ENCODE data around the gene RNF13.
"Not testable (repeated sequence)": the region's sequence is repeated elsewhere in the genome, so short reads cannot be mapped to it uniquely, and the experiment has no call there.

Gene RNF13

DNA sequence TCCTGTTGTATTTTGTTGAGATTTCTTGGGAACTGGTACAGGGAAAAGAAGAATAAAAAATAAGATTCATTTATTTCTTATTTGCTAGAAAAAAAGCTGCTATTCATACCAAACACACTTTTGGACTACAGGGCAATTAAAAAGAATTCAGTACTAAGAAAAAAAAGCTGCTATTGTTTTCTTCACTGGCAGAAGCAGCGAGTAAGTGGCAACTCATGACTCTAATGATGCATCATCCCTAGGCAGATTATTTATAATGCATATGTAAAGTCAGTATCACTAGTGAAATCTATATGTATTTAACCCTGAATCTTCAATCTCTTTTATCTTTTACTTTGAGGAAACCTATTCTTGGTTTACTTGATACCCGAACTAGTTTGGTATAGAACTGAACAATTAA is 142.4 kb downstream of the RNF13 start:
- no peak for DNase-seq (ENCODE audit: low read depth, low spot score)

DNA sequence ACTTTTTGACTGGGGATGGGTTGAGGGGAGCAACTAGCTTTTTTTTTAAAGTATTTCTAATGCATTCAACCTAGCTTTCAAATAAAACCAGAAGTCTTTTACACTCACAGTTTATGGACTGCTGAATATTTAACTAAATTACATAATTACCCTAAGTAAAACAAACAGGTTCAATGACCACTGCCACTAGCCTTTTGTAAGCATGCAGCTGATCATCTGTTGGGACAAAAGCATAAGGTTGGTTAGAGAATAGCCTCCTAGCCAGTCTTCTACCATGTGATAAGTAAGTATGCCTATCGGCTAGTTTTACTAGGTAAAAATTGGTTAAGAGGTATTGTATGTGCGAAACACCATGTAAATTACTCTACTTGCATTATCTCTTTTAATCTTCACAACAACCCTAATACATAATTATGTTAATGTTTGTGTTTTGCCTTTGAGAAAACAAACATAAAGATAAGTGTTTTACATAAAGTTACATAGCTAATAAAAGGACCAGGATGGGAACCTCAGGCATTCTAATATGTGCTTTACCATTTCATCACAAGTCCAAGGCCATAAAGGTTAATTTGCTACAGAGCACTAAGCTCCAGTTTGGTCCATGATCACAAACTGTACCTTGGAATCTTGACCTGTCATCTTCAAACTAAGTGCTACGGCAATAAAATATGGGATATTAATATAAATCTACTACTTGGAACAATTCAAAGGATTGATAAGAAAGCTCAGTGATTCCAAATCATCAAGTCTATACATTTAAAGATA is 144.5 kb downstream of the RNF13 start:
- no peak for DNase-seq (ENCODE audit: low read depth, low spot score)

DNA sequence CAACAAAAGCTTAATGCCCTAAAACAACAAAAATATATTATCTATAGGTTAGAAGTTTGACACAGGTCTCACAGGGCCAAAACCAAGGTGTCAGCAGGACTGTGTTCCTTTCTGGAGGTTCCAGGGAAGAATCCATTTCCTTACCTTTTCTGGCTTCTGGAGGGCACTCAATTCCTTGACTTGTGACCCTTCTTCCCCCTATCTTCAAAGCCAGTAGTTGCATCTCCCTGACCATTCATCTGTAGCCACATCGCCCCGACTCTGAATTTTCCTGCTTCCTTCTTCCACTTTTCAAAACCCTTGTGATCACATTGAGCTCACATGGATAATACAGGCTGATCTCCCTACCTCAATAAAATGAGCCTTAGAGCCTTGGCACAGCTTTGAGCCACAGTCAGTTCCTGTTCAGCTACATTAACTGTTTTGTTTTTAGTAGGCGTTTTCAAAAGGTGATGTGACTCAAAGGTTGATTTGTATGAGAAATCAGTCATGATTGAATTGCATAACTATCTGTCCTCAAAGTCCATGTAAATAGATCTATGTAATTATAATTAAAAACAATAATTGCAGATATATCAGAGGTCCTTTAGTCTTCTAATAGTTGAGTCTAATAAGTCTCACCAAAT is 145.3 kb downstream of the RNF13 start:
- no peak for DNase-seq (ENCODE audit: low read depth, low spot score)

DNA sequence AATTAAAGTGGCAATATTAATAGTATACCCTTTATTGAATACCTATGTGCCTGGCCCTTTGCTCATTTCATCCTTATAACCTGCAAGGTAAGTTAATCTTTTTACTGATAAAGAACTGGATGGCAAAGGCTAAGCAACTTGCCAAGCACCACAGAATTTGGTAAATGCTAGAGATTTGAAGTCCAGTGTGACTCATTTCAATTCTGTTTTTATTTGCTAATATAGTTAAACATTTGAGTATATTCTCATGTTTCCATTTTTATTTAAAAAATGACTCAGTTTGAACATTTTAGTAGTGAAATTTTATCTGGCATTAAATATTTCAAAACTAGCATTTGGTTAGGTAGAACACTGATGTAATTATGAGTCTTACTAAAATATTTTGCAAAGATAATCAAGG is 146.4 kb downstream of the RNF13 start:
- no peak for DNase-seq (ENCODE audit: low read depth, low spot score)

DNA sequence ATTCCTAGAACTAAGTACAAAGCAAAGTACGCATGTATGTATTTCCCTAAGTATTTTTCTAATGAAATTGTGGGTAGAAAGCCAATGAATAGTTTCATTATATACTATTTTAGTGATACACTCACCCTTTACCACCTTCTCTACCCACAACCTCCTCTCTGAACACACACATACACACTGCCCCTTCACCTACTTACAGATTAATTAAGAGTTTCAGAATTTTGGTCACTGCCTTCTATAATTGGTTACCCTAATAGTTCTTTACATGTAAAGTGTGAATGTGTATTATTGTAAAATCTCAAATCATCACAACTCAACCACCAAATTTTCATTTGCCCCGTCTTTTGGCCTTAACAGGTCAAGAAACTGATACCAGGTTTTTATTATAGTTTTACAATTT is 150.5 kb downstream of the RNF13 start:
- DNase-seq (ENCODE audit: low read depth, low spot score) = no peak

DNA sequence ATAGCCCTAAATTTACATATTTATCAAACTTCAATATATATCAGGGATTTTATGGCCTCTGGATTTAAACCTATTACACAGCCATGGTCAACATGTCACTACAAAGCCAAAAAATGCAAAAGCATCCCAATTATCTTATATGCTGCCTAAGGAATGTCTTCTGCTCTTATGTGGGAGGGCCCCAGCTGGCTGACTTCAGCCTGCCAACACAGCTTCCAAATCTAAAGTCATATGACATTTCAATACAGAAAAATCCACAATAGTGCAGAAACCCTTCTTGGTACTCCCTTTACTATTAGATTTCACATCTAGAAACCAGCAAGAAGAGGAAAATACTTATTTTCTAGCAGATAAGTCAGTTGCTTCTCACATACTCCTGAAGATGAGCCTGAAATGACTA is 151.3 kb downstream of the RNF13 start:
- DNase-seq (ENCODE audit: low read depth, low spot score) = no peak

DNA sequence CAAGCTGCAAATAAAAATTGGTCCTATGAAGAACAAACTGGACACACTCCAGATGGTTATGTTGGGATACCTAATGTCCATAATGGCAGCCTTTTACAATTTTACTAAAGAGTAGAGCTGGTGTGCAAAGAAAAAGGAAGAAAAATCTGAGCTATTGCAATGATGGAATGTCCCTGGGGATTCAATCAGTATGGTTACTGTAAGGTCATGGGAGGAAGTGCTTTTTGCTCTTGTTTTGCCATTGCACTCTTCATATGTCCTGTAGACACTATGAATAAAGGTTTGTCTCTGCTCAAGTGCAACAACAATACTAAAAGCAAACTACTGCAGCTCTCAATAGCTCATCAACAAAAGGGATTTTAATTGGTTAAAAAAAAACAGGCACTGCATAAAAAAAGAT is 152.3 kb downstream of the RNF13 start:
- no peak for DNase-seq (ENCODE audit: low read depth, low spot score)

DNA sequence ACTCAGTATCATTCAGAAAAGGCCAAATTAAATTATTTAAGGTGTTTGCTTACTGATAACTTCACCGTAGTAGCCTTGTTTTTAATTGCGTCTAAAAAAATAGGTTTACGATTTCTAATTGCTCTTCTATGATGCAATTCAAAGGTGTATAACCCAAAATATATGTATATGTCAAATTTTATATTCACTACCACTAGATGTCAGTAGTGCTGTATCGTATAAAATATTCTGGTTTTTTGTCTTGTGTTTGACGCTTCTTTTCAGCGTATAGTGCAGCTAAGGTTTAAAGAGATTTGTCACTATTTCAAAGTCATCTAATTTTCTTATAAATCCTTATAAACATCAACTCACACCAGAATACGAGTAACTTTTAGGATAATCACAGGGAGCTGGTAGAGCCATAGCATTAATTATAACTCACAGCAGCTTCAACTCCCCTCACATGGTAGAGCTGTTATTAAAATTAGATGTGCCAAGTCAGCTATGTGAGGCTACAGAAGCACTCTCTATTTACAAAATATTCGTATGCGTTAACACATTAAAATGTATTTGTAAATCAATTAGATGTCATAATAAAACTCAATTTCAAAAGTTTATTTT is 154.2 kb downstream of the RNF13 start:
- peak; percentile 22 for DNase-seq (ENCODE audit: low read depth, low spot score)

DNA sequence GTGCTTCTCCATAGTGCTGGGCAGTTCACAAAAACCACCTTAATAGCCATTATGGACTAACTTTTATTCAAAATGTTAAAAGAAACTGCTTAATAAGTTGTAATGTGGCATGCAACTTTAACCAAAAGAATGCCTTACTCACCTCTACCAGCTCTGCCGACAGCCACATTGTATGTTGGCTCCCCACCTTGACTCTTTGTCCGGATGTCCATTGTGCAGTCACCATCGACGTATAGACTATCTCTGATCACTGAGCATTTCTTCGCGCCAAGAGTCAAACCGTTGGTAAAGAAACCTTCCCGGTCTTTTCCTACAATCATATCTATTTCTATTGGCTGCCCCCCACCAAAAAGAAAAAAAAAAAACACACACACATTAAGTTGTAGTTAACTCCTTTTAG is 155.2 kb downstream of the RNF13 start:
- no peak for DNase-seq (ENCODE audit: low read depth, low spot score)

DNA sequence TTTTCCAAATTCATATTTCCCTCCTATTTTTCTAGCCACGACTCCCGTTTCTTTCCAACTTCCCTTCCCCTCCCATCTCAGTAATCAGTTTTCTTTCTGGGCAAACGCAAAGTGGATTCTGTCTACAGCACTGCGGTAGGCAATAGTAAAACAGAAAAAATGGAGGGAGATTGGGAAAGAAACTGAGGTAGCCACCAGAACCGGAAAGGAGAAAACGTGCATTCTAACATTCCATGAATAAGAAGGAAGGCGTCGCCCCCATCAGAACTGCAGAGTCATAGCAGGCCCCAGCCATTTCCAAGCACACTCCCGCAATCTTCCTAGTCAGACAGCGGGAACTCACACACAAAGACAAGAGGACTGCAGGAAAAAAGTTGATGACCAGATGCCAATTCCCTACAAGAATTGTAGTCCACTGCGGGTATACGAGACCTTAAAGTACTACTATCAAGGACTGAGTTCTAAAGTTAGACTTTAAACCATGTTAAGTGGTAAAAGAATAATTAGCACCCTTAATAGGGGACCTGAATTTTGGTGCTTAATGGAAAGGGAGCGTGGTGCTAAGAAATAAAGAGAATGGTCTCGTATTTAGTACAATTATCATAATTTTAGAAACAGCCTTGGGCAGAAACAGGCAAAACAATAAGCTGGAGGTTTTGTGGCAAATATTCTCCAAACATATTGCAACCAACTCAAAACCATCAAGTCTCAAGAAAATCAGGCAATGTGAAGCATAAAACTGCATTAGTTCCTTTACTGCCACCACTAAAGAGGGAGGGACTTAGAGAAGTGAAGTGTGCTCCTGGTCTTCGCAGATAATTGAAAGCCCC is 156.3 kb downstream of the RNF13 start:
- DNase-seq (ENCODE audit: low read depth, low spot score) = no peak

DNA sequence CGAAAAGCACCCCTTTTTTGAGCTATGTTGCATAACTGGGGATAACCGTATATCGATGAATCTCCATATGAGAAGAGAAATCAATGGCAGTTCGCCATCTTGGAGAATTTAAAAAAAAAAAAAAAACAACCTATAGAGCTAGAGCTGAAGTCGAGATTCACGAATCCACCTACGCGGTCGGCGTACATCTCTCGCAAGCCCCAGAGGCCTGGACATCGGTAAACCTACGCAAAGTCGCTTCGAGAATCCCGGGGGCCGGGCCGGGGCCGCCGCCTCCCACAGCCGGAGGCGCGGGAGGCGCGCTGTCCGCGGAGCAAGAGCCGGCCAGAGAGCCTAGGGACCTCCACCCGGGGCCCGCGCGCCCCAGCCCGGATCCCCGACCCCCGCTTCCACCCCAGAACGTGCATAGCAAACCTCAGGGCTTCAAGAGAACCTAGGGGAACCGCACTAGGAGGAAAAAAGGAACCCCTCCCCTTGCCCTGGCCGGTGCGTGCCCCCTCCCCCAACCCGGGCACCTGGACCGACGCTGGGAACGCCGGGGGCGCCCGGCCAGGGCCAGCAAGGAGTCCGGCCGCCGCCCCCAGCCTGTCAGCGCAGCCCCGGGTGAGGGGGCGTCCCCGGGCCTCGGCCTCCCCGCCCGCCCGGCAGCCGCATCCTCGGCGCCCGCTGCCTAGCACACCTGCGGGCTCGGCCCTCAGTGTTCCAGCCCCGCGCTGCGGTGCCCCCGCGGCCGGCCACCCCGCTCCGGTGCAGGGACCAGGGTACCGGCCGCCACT is 157.1 kb downstream of the RNF13 start:
- DNase-seq (ENCODE audit: low read depth, low spot score) = peak; percentile 55

DNA sequence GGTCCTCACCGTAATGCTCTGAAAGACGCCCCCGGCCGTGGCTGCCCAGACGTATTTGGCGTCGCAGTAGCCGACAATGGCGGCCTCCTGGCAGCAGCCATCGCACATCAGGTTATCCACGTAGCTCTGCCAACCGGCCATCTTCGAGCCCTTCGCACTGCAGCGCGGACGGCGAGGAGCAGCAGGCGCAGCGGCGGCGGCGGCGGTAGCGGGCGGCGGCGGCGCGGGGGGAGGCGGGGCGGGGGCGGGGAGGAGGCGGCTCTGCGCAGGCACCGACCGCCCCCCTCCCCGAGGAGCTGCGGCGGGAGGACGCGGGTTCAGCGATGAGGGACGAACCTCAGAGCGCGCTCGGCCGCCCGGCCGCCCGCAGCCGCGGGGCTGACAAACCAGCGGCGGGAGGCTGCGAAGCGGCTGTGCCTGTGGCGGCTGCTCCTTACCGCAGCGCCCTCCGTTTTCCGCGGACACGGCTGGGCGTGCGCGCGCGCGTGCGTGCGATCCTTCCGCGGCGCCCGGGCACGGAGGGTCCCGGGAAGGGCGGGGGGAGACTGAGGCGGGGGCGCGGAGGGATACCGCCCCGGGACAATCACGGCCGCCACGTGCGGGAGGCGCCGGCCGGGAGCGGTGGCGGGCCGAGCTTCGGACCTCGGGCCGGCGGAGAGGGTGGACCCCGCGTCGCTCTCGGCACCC is 157.8 kb downstream of the RNF13 start, which contains the start of gene PFN2:
PFN2 (minus strand) TSS at position 180 of the 687 bp plus-strand sequence; CDS start at position 141, 39 bp downstream.
- DNase-seq (ENCODE audit: low read depth, low spot score) = peak; percentile 47

DNA sequence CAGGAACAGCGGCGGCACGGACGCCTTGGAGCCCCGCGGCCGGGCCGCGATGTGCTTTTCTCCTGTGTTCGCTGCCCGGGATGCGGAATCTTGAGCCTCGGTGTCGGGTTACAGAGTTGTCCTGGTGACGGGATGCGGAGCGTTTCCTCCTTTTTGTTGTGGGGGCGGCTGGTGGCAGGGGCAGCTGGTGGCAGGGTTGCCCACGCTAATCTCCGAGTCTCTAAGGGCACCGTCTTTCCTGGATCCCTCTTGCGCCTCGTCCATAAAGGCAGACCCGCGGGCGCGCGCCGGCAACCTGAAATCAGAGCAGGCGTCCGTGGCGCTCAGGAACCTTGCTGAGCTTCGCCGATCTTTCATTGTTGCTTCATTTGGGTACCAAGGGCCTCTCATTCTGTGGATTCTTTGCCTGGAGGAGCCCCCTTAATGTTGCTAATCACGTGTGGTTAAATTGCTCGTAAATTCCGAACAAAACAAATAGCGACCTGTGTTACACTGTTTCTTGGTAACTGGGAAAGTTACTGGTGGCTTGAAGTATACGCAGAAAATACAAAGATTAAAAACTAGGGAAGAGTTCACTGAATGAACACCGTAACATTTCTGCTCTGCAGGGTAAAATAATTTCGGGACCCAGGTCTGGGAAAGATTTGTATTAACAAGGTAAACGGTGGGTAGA is 158.5 kb downstream of the RNF13 start:
- peak; percentile 48 for DNase-seq (ENCODE audit: low read depth, low spot score)

DNA sequence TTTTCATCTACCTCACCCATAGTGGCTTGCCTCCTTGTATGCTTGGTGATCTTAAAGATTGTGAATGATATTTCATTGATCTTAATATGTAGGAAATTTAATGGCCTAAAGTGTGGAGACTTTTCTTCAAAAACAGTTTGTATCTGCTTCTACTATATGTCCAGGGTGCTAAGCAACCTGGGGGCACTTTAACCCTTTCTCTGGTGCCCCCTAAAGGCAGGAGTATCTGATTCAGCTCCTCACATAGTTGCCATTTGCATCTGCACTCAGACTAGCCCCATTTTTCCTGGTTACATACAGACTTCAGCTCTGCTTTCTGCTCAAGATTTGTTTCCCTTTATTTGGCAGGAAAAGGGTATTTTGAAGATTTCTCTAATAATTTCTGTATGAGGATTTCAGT is 162.9 kb downstream of the RNF13 start:
- no peak for DNase-seq (ENCODE audit: low read depth, low spot score)

DNA sequence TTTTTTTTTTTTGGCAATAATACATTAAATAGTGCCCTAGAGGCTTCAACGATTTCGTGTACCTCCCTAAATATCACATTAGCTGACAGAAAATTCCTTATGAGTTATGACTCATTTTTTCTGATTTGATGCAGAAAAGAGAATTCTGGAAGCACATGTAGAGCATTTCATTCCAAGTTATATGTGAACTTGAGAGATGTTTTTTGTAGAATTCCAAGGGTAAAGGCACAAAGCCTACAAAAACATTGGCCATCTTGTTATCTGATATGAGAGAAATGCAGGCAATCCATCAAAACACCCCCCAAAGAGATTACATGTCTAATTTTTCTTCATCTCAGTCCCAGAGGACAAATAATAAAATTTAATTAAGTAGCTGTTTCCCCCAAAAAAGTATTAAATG is 164.4 kb downstream of the RNF13 start:
- no peak for DNase-seq (ENCODE audit: low read depth, low spot score)

DNA sequence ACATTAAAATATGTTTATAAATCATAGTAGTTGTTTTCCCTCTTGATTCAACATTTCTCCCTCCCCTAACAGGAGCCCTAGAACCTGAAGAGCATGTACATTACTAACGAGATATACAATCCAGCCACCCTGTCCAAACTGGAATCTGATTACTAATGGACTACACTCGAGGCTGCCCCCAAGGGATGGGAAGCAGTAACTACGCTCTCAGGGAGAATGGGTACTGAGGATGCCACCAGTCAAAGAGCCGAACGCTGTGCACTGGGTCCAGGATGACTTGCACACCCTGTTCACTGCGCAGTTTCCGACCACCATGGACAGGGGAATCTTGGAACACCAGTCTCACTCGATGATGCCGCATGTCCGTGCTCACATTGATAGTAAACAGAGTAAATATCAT is 169.0 kb downstream of the RNF13 start:
- DNase-seq (ENCODE audit: low read depth, low spot score) = not testable (repeated sequence)

DNA sequence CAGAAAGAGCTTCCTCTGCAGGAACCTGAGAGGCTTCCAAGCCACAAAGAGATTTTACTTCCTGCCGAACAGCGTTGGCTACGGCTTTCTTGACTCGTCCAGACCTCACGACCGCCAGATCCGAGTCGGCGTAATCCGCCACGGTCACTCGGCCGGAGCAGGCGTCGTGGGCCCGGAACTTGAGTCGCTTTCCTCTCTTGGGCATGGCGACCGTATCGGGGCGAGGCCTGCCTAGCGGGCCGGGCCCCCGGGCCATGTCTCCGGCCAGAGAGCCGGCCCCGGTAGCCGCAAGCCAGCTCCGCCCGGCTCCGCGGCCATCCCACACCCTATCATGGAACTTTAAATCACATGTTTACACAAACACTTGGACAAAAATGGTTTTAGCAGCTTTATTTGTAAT is 170.0 kb downstream of the RNF13 start:
- not testable (repeated sequence) for DNase-seq (ENCODE audit: low read depth, low spot score)

DNA sequence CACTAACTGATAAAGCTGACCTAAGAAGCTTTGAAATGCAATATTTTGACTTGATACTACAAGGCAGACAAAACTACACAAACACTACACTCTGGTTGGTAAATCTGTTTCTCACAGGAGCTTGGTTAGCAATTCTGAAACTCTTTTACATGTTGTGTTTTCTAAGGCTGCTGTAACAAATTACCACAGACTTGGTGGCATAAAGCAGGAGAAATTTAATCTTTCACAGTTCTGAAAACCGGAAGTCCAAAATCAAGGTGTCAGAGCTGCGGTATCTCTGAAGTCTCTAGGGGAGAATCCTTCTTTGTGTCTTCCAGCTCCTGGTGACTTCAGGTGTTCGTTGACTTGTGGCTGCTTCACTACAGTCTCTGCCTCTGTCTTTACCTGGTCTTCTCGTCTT is 170.6 kb downstream of the RNF13 start:
- no peak for DNase-seq (ENCODE audit: low read depth, low spot score)

DNA sequence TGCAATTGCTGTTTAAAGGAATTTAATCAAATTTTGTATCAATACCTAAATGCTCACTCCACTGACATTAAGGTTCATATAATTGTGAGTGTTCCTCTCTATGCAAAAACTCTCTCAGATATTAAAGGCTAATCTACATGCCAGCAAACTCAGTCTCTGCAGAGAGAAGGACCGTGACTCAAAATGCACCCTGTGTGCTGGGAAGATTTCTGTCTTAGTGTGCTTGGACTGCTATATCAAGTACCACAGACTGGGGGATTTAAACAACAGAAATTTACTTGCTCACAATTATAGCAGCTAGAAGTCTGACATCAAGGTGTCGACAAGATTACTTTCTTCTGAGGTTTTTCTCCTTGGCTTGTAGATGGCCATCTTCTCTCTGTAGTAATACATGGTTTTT is 176.3 kb downstream of the RNF13 start:
- DNase-seq (ENCODE audit: low read depth, low spot score) = no peak

DNA sequence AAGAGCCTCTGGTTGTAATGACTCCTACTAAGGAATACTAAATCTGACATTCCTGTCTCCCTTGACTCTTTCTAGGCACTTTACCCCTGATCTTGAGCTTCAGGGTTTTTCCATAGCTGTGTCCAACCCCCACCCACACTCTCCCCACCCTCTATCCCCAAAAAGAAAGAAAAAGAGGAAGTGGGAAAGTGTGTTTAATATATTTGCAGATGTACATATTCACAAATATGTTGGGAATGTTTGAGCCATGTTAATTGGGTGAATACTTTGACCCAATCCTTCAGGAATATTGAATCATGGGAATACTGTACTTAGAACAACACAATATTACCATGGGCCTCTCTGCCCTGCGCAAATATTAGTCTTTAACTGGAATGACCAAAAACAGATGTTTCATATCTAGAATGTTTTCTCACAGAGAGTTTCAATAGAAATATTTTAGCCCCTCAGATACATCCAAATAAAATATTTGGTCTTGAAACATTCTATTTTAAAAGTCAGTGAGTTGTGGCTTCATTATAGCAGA is 177.5 kb downstream of the RNF13 start:
- DNase-seq (ENCODE audit: low read depth, low spot score) = no peak
